MM.1S (cell line): ENCODE data around the gene ETDA.
"Not testable (repeated sequence)": the region's sequence is repeated elsewhere in the genome, so short reads cannot be mapped to it uniquely, and the experiment has no call there.

ENCODE experiments used
- DNase-seq: peaks from one replicate; pipeline ENCODE4 v3.0.0-alpha.2; 2015
- H2AFZ ChIP-seq: fragments of 300-600 bp; sonication (generic); 2 replicates; pipeline ENCODE4 v1.6.0; 2016; ENCODE audit warnings: antibody characterized with exemption, low read length
- H3F3A ChIP-seq: fragments of 300-600 bp; sonication (generic); 2 replicates; pipeline ENCODE4 v1.6.1; 2016; ENCODE audit warnings: mild to moderate bottlenecking, antibody characterized with exemption, low read length, moderate library complexity, mixed read lengths; ENCODE audit not compliant: insufficient read depth
- H3K27ac ChIP-seq: fragments of 300-600 bp; sonication (generic); 2 replicates; pipeline ENCODE4 v1.5.1; 2016; ENCODE audit warnings: mild to moderate bottlenecking, low read length
- H3K27me3 ChIP-seq: fragments of 300-600 bp; sonication (generic); replicated peaks from 2 replicates; pipeline ENCODE4 v1.6.0; 2016; ENCODE audit warnings: low read length; ENCODE audit not compliant: insufficient read depth
- H3K36me3 ChIP-seq: fragments of 300-600 bp; sonication (generic); replicated peaks from 2 replicates; pipeline ENCODE4 v1.6.1; 2016; ENCODE audit warnings: mild to moderate bottlenecking, low read length, mixed read lengths; ENCODE audit not compliant: insufficient read depth
- H3K4me1 ChIP-seq: fragments of 300-600 bp; sonication (generic); 2 replicates; pipeline ENCODE4 v1.6.1; 2016; ENCODE audit warnings: low read length, mixed read lengths
- H3K4me2 ChIP-seq: fragments of 300-600 bp; sonication (generic); 2 replicates; pipeline ENCODE4 v1.6.0; 2016; ENCODE audit warnings: low read depth, low read length
- H3K4me3 ChIP-seq: fragments of 300-600 bp; sonication (generic); 2 replicates; pipeline ENCODE4 v1.5.1; 2016; ENCODE audit warnings: low read length, mixed read lengths
- H3K79me2 ChIP-seq: fragments of 300-600 bp; sonication (generic); 2 replicates; pipeline ENCODE4 v1.6.1; 2016; ENCODE audit warnings: mixed run types, low read length, mixed read lengths
- H3K9ac ChIP-seq: fragments of 300-600 bp; sonication (generic); 2 replicates; pipeline ENCODE4 v1.6.1; 2016; ENCODE audit warnings: low read length, mixed read lengths
- H3K9me2 ChIP-seq: fragments of 300-600 bp; sonication (generic); replicated peaks from 2 replicates; pipeline ENCODE4 v1.6.1; 2016; ENCODE audit warnings: mild to moderate bottlenecking, low read length, mixed read lengths; ENCODE audit not compliant: insufficient read depth
- H3K9me3 ChIP-seq: fragments of 300-600 bp; sonication (generic); replicated peaks from 2 replicates; pipeline ENCODE4 v1.6.1; 2016; ENCODE audit warnings: mild to moderate bottlenecking, low read length, mixed read lengths; ENCODE audit not compliant: insufficient read depth
- H4K20me1 ChIP-seq: fragments of 300-600 bp; sonication (generic); 2 replicates; pipeline ENCODE4 v1.6.1; 2016; ENCODE audit warnings: mild to moderate bottlenecking, low read length, moderate library complexity, mixed read lengths; ENCODE audit not compliant: insufficient read depth
- EZH2 ChIP-seq: fragments of 300-600 bp; sonication (generic); optimal IDR thresholded peaks from 2 replicates; pipeline ENCODE3; 2017; ENCODE audit warnings: low read depth, mild to moderate bottlenecking, antibody characterized with exemption, low read length, mixed read lengths
- EZH2phosphoT487 ChIP-seq: fragments of 300-600 bp; sonication (generic); IDR thresholded peaks from 2 replicates; pipeline ENCODE4 v1.6.1; 2018; ENCODE audit warnings: antibody characterized with exemption, low read length
- TF ChIP-seq, protein P1 (sequence below): fragments of 300-600 bp; sonication (generic); IDR thresholded peaks from 2 replicates; pipeline ENCODE4 v1.5.1; 2016; ENCODE audit warnings: antibody characterized with exemption, low read length, mixed read lengths

Gene ETDA

DNA sequence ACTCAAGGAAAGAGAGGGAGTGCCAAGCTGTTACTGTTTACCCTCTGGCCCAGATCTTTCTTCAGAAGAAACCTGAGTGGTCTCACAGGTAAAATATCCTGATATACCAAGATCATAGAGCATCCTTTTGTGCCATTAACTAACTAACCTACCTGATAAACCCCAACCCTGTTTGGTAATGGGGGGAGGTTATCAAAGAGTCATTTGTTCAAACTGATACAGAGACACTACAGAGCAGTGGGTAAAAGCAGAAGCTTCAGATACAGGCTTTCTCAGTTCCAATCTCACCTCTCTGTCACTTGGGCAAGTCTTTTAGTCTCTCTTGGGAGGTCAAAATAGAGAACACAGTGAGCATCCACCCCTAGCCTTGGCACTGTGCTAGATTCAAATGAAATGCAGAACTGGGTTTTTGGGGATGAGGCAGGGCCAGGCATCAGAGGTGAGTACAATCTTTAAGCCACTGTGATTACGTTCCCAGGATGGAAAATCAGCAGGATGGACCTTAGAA lies at the start of gene ETDA:
Gene ETDA, plus strand, starts transcription at position 51 of the 508 bp plus-strand sequence. CDS start 1,216 bp downstream, outside the sequence.
- H3K27me3 ChIP-seq, H3K27ac ChIP-seq, H3K4me3 ChIP-seq, H3K9me3 ChIP-seq, H4K20me1 ChIP-seq, H3K79me2 ChIP-seq, DNase-seq, H3F3A ChIP-seq, H3K36me3 ChIP-seq, H2AFZ ChIP-seq, H3K4me2 ChIP-seq, H3K9me2 ChIP-seq, H3K9ac ChIP-seq, H3K4me1 ChIP-seq: not testable (repeated sequence)

DNA sequence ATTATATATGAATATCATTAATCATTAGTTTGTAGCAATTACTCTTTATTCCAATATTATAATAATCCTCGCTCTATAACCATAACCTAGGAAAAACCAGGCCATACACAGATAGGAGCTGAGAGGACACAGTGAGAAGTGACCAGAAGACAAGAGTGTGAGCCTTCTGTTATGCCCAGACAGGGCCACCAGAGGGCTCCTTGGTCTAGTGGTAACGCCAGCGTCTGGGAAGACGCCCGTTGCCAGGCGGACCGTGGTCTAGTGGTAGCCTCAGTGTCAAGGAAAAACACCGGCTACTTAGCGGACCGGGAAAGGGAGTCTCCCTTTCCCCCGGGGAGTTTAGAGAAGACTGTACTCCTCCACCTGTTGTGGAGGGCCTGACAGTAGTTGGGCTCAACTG lies 45.4 kb upstream of the ETDA start:
- not testable (repeated sequence) for H3F3A ChIP-seq, H3K4me3 ChIP-seq, H3K9me3 ChIP-seq, H3K27me3 ChIP-seq, H3K36me3 ChIP-seq, H4K20me1 ChIP-seq, H3K4me2 ChIP-seq, H2AFZ ChIP-seq, DNase-seq, H3K9me2 ChIP-seq, H3K9ac ChIP-seq, H3K27ac ChIP-seq, H3K79me2 ChIP-seq, H3K4me1 ChIP-seq
- TF ChIP-seq, protein P1, sequence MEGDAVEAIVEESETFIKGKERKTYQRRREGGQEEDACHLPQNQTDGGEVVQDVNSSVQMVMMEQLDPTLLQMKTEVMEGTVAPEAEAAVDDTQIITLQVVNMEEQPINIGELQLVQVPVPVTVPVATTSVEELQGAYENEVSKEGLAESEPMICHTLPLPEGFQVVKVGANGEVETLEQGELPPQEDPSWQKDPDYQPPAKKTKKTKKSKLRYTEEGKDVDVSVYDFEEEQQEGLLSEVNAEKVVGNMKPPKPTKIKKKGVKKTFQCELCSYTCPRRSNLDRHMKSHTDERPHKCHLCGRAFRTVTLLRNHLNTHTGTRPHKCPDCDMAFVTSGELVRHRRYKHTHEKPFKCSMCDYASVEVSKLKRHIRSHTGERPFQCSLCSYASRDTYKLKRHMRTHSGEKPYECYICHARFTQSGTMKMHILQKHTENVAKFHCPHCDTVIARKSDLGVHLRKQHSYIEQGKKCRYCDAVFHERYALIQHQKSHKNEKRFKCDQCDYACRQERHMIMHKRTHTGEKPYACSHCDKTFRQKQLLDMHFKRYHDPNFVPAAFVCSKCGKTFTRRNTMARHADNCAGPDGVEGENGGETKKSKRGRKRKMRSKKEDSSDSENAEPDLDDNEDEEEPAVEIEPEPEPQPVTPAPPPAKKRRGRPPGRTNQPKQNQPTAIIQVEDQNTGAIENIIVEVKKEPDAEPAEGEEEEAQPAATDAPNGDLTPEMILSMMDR: peak; percentile 21; the same call in 1 of the 2 replicates

DNA sequence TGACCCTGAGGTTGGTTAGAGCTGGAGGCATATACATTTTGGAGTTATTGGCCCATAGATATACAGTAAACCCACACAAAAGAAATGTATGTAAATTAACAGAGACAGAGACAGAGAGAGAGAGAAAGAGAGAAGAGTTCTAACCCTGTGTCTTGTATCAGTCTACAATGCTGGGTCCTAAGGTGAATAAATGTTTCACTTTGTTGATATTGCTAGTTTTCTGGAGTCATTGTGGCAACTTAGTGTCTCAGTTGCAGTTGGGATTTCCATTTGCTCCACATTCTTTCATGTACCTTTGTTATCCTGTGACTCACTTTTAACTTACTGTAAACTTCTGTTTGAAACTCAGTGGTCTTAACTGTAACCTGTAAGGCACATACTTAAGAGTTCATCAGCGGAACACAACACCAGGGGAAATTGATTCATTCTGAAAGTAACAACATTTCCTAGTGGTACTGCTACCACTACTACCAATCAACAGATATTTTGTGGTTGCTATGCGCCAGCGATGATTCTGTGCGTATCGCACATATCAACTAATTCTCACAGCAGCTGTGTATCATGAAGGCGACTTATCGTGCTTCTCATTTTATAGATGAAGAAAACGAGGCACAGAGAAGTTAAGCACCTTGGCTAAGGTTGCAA lies 38.5 kb upstream of the ETDA start:
- H4K20me1 ChIP-seq: no peaks in the 10 kb centered on the region
- TF ChIP-seq EZH2 (no peak), EZH2phosphoT487 (no peak)
- no peak overlapping the region for H2AFZ ChIP-seq
- no peaks in the 10 kb centered on the region for H3K36me3 ChIP-seq
- no peaks in the 10 kb centered on the region for H3K9me3 ChIP-seq
- H3K27me3 ChIP-seq: no peaks in the 10 kb centered on the region
- H3K4me1 ChIP-seq: no peaks in the 10 kb centered on the region
- H3K27ac ChIP-seq: no peak overlapping the region
- H3K9ac ChIP-seq: no peak overlapping the region
- no peak for DNase-seq
- H3K4me2 ChIP-seq: no peak overlapping the region
- no peaks in the 10 kb centered on the region for H3K9me2 ChIP-seq
- no peaks in the 10 kb centered on the region for H3F3A ChIP-seq
- H3K4me3 ChIP-seq: no peak overlapping the region
- H3K79me2 ChIP-seq: no peaks in the 10 kb centered on the region

DNA sequence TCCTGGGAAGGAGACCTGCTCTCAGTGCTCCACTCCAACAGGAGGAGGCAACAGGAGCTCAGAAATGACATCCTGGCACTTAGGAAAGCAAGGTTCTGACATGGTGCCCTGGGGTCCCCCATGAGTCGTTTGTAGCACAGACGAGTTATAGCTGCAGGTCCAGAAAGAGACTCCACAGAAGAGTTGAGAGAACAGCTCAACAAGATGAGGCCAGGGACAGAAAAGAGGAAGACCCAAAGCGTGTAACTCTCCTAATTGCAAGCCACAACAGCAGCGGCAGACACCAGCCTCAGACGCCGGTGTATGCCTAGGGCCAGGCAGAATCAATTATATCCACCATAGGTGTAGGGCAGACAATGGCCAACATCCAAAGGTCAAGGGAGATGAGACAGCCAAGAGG lies 5.9 kb upstream of the ETDA start:
- DNase-seq, H3K4me2 ChIP-seq, H3K9ac ChIP-seq, H3K79me2 ChIP-seq, H3K9me3 ChIP-seq, H3K27ac ChIP-seq, H2AFZ ChIP-seq, H3K9me2 ChIP-seq, H3K4me1 ChIP-seq, H3K27me3 ChIP-seq, H3K36me3 ChIP-seq, H4K20me1 ChIP-seq, H3K4me3 ChIP-seq, H3F3A ChIP-seq: not testable (repeated sequence)

DNA sequence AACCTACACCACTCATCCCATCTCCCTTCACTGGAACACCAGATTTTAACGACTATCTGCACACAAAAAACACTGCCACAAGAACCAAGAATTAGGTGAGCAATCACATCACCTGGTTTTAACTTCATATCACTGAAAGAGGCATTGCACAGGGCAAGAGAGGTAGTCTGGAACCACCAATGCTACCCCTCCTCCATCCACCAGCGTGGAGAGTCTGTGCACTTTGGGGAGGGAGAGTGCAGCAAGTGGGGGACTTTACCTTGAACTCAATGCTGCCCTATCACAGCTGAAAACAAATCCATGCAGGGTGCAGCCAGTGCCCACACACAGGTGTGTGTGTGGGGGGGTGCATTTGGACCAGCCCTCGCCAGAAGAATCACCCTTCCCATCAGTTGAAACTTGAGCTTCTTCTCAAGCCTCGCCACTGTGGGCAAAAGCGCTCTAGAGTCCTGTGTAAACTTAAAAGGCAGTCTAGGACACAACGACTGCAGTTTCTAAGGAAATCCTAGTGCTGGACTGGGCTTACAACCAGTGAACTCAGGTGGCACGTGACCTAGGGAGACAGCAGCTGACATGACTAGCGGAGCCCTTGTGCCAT lies 4.3 kb downstream of the ETDA start:
- not testable (repeated sequence) for H3K27ac ChIP-seq, H3K9me2 ChIP-seq, H3K79me2 ChIP-seq, H3K9me3 ChIP-seq, H3K27me3 ChIP-seq, H3K4me1 ChIP-seq, H3K36me3 ChIP-seq, DNase-seq, H3F3A ChIP-seq, H4K20me1 ChIP-seq, H3K9ac ChIP-seq, H3K4me3 ChIP-seq, H3K4me2 ChIP-seq, H2AFZ ChIP-seq
